ENCODE results near the gene CACYBP. TPM values are rescaled to one million over a fixed set of nuclear protein-coding genes. Genes with fewer than 3 reads are reported as not detected.

The CACYBP gene
- total and polyA plus RNA-seq, 2 donors (not counting 3 experiments of a cell fraction or from before 2014, with no cell fraction given), result 29.5 to 149 TPM

DNA sequence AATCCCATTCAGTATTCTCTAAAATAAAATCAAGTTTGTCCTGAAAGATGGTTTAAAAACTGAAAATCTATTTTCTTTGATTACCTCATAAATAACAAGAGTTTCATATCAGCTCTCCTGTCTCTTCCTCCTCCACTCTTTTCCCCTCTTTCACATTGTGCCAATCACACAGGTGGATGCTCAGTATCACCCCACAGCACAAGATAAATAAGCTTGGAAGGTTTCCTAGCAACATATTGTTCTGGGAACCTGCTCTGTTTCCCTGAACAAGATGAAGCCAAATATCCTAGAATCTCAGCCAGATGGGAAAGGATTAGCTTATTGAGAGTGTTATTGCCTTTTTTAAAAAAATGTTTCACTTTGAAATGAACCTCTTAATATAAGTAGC lies 45.7 kb upstream of the CACYBP start:
- intact Hi-C loops (cut with micrococcal nuclease), result no loop called here
- Histone ChIP-seq H3K4me2 (ENCODE audit: insufficient read depth, low read length) (no peak overlapping the region), H3K4me3 (replicated peaks in 1 of 3; ENCODE audit: insufficient read depth in 1 of 3, low read depth in 1 of 3, low read length in 3 of 3) (no peak overlapping the region), H2AFZ (ENCODE audit: low read depth, low read length) (no peak overlapping the region), H3K9ac (replicated peaks; ENCODE audit: extremely low read depth, insufficient read depth, low read length) (no peak overlapping the region), H3K27ac (ENCODE audit: insufficient read depth, low read depth, low read length) (no peak overlapping the region), H3K27me3 (ENCODE audit: control insufficient read depth in 2 of 2, insufficient read depth in 2 of 2, low read length in 2 of 2) (peaks cover 0 to 5% of the 10 kb centered on the region in 2 experiments), H3K9me1 (replicated peaks; ENCODE audit: control insufficient read depth, extremely low read depth, insufficient read depth, low read length) (no peaks in the 10 kb centered on the region), H3K9me3 (replicated peaks; ENCODE audit: control insufficient read depth, insufficient read depth, low read length) (no peaks in the 10 kb centered on the region), H3K4me1 (ENCODE audit: control insufficient read depth, extremely low read depth, insufficient read depth, low read length) (no peaks in the 10 kb centered on the region), H3K79me2 (ENCODE audit: control insufficient read depth, insufficient read depth, low read length) (no peaks in the 10 kb centered on the region), H4K20me1 (replicated peaks; ENCODE audit: control insufficient read depth, extremely low read depth, insufficient read depth, low read length) (no peaks in the 10 kb centered on the region), H3K36me3 (ENCODE audit: control insufficient read depth in 2 of 2, extremely low read depth in 1 of 2, insufficient read depth in 2 of 2, low read length in 2 of 2) (no peaks in the 10 kb centered on the region)
- DNase-seq (ENCODE audit: low read depth, low spot score), result no peak
- TF ChIP-seq MYC (IDR thresholded peaks at IDR 0.05; ENCODE audit: low read depth, low read length) (no peak), EZH2 (IDR thresholded peaks at IDR 0.05; ENCODE audit: borderline replicate concordance, low read depth, low read length, severe bottlenecking) (no peak), POLR2AphosphoS5 (IDR thresholded peaks at IDR 0.05; ENCODE audit: insufficient read depth, low read depth, low read length) (no peak), JUN (IDR thresholded peaks at IDR 0.05; ENCODE audit: borderline replicate concordance, insufficient read depth, insufficient read length, low read depth) (no peak), FOS (IDR thresholded peaks at IDR 0.05; ENCODE audit: borderline replicate concordance, insufficient read depth, low read length) (no peak), POLR2A (IDR thresholded peaks at IDR 0.05; ENCODE audit: low read depth, low read length) (no peak), GATA2 (IDR thresholded peaks at IDR 0.05; ENCODE audit: insufficient read depth, insufficient read length, low read depth, low read length) (no peak)
- TF ChIP-seq, protein P1, sequence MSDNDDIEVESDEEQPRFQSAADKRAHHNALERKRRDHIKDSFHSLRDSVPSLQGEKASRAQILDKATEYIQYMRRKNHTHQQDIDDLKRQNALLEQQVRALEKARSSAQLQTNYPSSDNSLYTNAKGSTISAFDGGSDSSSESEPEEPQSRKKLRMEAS (IDR thresholded peaks at IDR 0.05; ENCODE audit: insufficient read depth, insufficient read length), result no peak
- no peak for FAIRE-seq
- dilution Hi-C loops (cut with MboI; ENCODE audit: extremely low pct_ligation_motif_present, low sequenced_read_pairs), result no loop called here
- no TSS peak for BruUV-seq (replicated peaks)
- CTCF ChIA-PET, result interaction anchor here (0.6 kb wide), 3 partner anchors 10 to 22 kb away, joined by 3 read pairs; no protein-coding TSS in a partner anchor
- POLR2A ChIA-PET, result interaction anchor here (0.6 kb wide), 1 partner anchor 20 kb away, joined by 3 read pairs; no protein-coding TSS in a partner anchor
